Left colon (tissue), 2 donors: ENCODE data around the gene PRRG1. TPM values are rescaled to one million over a fixed set of nuclear protein-coding genes. Genes with fewer than 3 reads are reported as not detected.

Source experiments
- total RNA-seq, 2 donors: library from RNA; stranded (reverse); fragmentation: NEBNext Ultra II Directional; extraction: Animal tissue kit (Norgen Biotek cat#: 25700); gene quantifications; one replicate each; pipeline ENCODE4 v1.2.1, GENCODE V29; 2021
- donor health status: DM: no; HTN: no; CAD: no.
- donor health status: DM: yes; HTN: yes; CAD: no.

Gene PRRG1
- total RNA-seq, 2 donors from 2014 or later = 11.8 to 13.8 TPM

Other genes starting within 250 kb of the PRRG1 start
- gene LANCL3, start 222.3 kb downstream of the PRRG1 start, total RNA-seq = 1 to 10 TPM; 4.6 to 5.5 TPM